B cell (primary cell): ENCODE results near the gene SCRN3.

ENCODE experiments used
- CTCF ChIP-seq: fragments of 200-600 bp; IDR thresholded peaks from one replicate; pipeline ENCODE4 v1.8.0; 2022; ENCODE audit warnings: antibody characterized with exemption, mild to moderate bottlenecking
- EZH2 ChIP-seq: IDR thresholded peaks from 2 replicates; pipeline ENCODE4 v1.6.1; 2012; ENCODE audit warnings: borderline replicate concordance, low read depth, mild to moderate bottlenecking, moderate library complexity, low read length; ENCODE audit not compliant: insufficient read depth, poor library complexity, severe bottlenecking

GRCh38 chr2:174438146-174438886 lies 42.8 kb downstream of the SCRN3 start:
- TF ChIP-seq CTCF (no peak), EZH2 (no peak)
